Fibroblast of lung (primary cell): ENCODE measurements around the gene RANBP10. TPM values are rescaled to one million over a fixed set of nuclear protein-coding genes. Genes with fewer than 3 reads are reported as not detected.

Experiments used
- DNase-seq, 2 donors: peaks; one replicate each; pipeline versions ENCODE4 v3.0.0 to v3.0.0-alpha.2; 2010; ENCODE audit warnings: low read depth in 2 of 2
- H2AFZ ChIP-seq: 2 replicates; pipeline ENCODE4 v1.5.1; 2012; ENCODE audit warnings: low read length, control low read depth, inconsistent platforms
- H3K27ac ChIP-seq: 2 replicates; pipeline ENCODE4 v1.5.1; 2011; ENCODE audit warnings: low read length, control low read depth; ENCODE audit not compliant: insufficient read depth
- H3K27me3 ChIP-seq: 2 replicates; pipeline ENCODE4 v1.5.1; 2011; ENCODE audit warnings: mild to moderate bottlenecking, low read length; ENCODE audit not compliant: control insufficient read depth, insufficient read depth
- H3K36me3 ChIP-seq: 2 replicates; pipeline ENCODE4 v1.5.1; 2011; ENCODE audit warnings: low read length; ENCODE audit not compliant: control insufficient read depth, insufficient read depth
- H3K4me1 ChIP-seq: 2 replicates; pipeline ENCODE4 v1.5.1; 2011; ENCODE audit warnings: low read length; ENCODE audit not compliant: control insufficient read depth, insufficient read depth; ENCODE audit errors: extremely low read depth
- H3K4me2 ChIP-seq: 2 replicates; pipeline ENCODE4 v1.5.1; 2011; ENCODE audit warnings: low read length, control low read depth; ENCODE audit not compliant: insufficient read depth; ENCODE audit errors: extremely low read depth
- H3K4me3 ChIP-seq, 4 experiments: fragments of 200-600 bp in 1 of 4; sonication (generic) in 1 of 4; replicated peaks in 1 of 4; 2 replicates each; pipeline ENCODE4 v1.5.1; 2011 to 2016; ENCODE audit warnings: low read length in 4 of 4, low read depth in 3 of 4, mild to moderate bottlenecking in 3 of 4, control low read depth in 2 of 4, inconsistent platforms in 1 of 4, mixed read lengths in 1 of 4; ENCODE audit not compliant: insufficient read depth in 1 of 4; ENCODE audit errors: control extremely low read depth in 1 of 4
- H3K79me2 ChIP-seq: 2 replicates; pipeline ENCODE4 v1.5.1; 2012; ENCODE audit warnings: mild to moderate bottlenecking, low read length, inconsistent platforms; ENCODE audit not compliant: control insufficient read depth, insufficient read depth
- H3K9ac ChIP-seq: 2 replicates; pipeline ENCODE4 v1.5.1; 2011; ENCODE audit warnings: mild to moderate bottlenecking, low read length, control low read depth; ENCODE audit not compliant: insufficient read depth
- H3K9me3 ChIP-seq: 2 replicates; pipeline ENCODE4 v1.5.1; 2012; ENCODE audit warnings: low read depth, low read length; ENCODE audit not compliant: control insufficient read depth, insufficient read depth
- H4K20me1 ChIP-seq: 2 replicates; pipeline ENCODE4 v1.5.1; 2011; ENCODE audit warnings: low read length; ENCODE audit not compliant: control insufficient read depth, insufficient read depth; ENCODE audit errors: extremely low read depth
- EZH2 ChIP-seq: IDR thresholded peaks from 2 replicates; pipeline ENCODE4 v1.5.1; 2012; ENCODE audit warnings: low read length, control low read depth, mild to moderate bottlenecking; ENCODE audit errors: missing control alignments
- polyA plus RNA-seq, 2 donors: library from polyadenylated mRNA; depleted of rRNA in 1 of 2; stranded (reverse) in 1 of 2; unstranded in 1 of 2; fragments of >200 nt; gene quantifications; 2 replicates each; pipeline ENCODE4 v1.2.1, GENCODE V29; 2011 to 2012; ENCODE audit warnings: missing spikeins in 1 of 2
- total RNA-seq: library from RNA; depleted of rRNA; stranded (reverse); fragments of >200 nt; gene quantifications from 2 replicates; pipeline ENCODE4 v1.2.1, GENCODE V29; 2014
- TF ChIP-seq, protein P1 (sequence below), 2 donors: IDR thresholded peaks in 1 of 2; conservative IDR thresholded peaks in 1 of 2; 1 replicate in 1 of 2; 2 replicates in 1 of 2; pipeline ENCODE4 v1.5.1; 2011 to 2012; ENCODE audit warnings: low read length in 2 of 2, control low read depth in 1 of 2, inconsistent platforms in 1 of 2, low read depth in 1 of 2, mild to moderate bottlenecking in 1 of 2

Gene RANBP10
- total and polyA plus RNA-seq, 2 donors (not counting 1 experiment from before 2014, with no cell fraction given): 4.6 to 7.1 TPM

DNA sequence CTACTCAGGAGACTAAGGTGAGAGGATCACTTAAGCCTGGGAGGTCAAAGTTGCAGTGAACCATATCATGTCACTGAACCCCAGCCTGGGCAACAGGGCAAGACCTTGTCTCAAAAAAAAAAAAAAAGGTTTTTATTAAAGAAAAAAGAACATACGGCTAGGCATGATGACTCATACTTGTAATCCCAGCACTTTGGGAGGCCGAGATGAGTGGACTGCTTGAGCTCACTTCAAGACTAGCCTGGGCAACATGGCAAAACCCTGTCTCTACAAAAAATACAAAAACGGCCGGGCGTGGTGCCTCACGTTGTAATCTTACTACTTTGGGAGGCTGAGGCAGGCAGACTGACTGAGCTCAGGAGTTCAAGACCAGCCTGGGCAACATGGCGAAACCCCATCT, 38.4 kb downstream of the RANBP10 start:
- Histone ChIP-seq H3K4me3 (no peak overlapping the region), H3K36me3 (no peaks in the 10 kb centered on the region), H3K27ac (no peak overlapping the region), H3K27me3 (no peaks in the 10 kb centered on the region), H3K9ac (no peak overlapping the region), H3K79me2 (no peaks in the 10 kb centered on the region), H3K4me2 (no peak overlapping the region), H3K4me1 (peaks cover 2% of the 10 kb centered on the region), H3K9me3 (no peaks in the 10 kb centered on the region), H2AFZ (no peak overlapping the region), H4K20me1 (no peaks in the 10 kb centered on the region)
- peak; percentile 75 to 80 for DNase-seq
- TF ChIP-seq EZH2: no peak
- TF ChIP-seq, protein P1, sequence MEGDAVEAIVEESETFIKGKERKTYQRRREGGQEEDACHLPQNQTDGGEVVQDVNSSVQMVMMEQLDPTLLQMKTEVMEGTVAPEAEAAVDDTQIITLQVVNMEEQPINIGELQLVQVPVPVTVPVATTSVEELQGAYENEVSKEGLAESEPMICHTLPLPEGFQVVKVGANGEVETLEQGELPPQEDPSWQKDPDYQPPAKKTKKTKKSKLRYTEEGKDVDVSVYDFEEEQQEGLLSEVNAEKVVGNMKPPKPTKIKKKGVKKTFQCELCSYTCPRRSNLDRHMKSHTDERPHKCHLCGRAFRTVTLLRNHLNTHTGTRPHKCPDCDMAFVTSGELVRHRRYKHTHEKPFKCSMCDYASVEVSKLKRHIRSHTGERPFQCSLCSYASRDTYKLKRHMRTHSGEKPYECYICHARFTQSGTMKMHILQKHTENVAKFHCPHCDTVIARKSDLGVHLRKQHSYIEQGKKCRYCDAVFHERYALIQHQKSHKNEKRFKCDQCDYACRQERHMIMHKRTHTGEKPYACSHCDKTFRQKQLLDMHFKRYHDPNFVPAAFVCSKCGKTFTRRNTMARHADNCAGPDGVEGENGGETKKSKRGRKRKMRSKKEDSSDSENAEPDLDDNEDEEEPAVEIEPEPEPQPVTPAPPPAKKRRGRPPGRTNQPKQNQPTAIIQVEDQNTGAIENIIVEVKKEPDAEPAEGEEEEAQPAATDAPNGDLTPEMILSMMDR (conservative IDR thresholded peaks at IDR 0.05 in 1 of 2, IDR thresholded peaks at IDR 0.05 in 1 of 2; ENCODE audit: low read depth in 1 of 2, low read length in 2 of 2): no peak

DNA sequence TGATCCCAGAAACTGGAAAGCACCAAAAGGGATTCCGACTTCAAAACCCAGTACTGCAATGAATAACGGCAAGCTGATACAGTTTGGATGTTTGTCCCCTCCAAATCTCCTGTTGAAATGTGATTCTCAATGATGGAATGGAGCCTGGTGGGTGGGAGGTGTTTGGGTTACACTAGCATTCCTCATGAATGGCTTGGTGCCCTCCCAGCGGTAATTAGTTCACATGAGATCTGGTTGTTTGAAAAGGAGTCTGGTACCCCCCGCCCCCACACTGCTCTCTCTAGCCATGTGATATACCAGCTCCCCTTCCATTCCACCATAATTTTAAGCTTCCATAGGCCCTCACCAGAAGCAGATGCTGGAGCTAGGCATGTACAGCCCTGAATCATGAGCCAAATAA, 40.1 kb downstream of the RANBP10 start:
- Histone ChIP-seq H2AFZ (no peak overlapping the region), H3K36me3 (no peaks in the 10 kb centered on the region), H3K9me3 (no peaks in the 10 kb centered on the region), H3K4me3 (no peak overlapping the region), H3K27me3 (no peaks in the 10 kb centered on the region), H4K20me1 (no peaks in the 10 kb centered on the region), H3K4me1 (peaks cover 2% of the 10 kb centered on the region), H3K9ac (no peak overlapping the region), H3K79me2 (no peaks in the 10 kb centered on the region), H3K27ac (no peak overlapping the region), H3K4me2 (no peak overlapping the region)
- TF ChIP-seq EZH2: no peak
- TF ChIP-seq, protein P1 (conservative IDR thresholded peaks at IDR 0.05 in 1 of 2, IDR thresholded peaks at IDR 0.05 in 1 of 2; ENCODE audit: low read depth in 1 of 2, low read length in 2 of 2): no peak
- peak in 1 of 2 donors; percentile 51 for DNase-seq

DNA sequence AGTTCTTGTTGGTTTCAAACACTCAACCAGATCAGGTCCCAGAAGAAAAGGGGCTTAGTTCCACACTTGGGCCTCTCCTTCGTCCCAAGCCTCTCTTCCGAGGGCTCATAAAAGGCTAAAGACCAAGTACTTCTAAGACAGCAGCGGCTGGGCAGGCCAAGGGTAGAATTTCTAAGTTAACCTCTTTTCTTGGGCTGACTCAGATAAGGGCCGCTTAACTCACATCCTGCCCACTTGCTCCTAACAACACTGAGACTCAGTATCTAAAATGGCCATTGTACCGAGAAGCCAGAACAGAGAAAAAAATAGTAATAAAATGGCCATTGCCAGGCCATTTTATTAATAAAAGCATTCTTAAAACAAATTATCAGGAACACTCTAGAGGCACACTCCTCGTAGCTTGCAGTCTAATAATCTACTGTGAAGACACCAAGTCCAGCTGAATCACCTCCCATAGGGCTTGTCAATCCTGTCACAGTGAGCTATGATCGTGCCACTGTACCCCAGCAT, 42.1 kb downstream of the RANBP10 start:
- no peak overlapping the region for H3K4me2 ChIP-seq
- no peaks in the 10 kb centered on the region for H3K27me3 ChIP-seq
- no peaks in the 10 kb centered on the region for H3K36me3 ChIP-seq
- no peaks in the 10 kb centered on the region for H3K4me1 ChIP-seq
- H3K27ac ChIP-seq: no peak overlapping the region
- DNase-seq: no peak
- H2AFZ ChIP-seq: no peak overlapping the region
- no peaks in the 10 kb centered on the region for H3K9me3 ChIP-seq
- no peak for TF ChIP-seq EZH2
- TF ChIP-seq, protein P1 (conservative IDR thresholded peaks at IDR 0.05 in 1 of 2, IDR thresholded peaks at IDR 0.05 in 1 of 2; ENCODE audit: low read depth in 1 of 2, low read length in 2 of 2): no peak
- no peak overlapping the region for H3K9ac ChIP-seq
- no peak overlapping the region for H3K4me3 ChIP-seq
- no peaks in the 10 kb centered on the region for H4K20me1 ChIP-seq
- no peaks in the 10 kb centered on the region for H3K79me2 ChIP-seq
